HG03060 (cell line): ENCODE results near the gene SART1.
"Not testable (repeated sequence)": the region's sequence is repeated elsewhere in the genome, so short reads cannot be mapped to it uniquely, and the experiment has no call there.

ENCODE experiments used
- ATAC-seq: cut with Tn5 transposase; IDR thresholded peaks from one replicate; pipeline ENCODE4 v1.9.1; 2021; ENCODE audit warnings: low read depth, moderate number of reproducible peaks; ENCODE audit not compliant: unreplicated experiment

Gene SART1

DNA sequence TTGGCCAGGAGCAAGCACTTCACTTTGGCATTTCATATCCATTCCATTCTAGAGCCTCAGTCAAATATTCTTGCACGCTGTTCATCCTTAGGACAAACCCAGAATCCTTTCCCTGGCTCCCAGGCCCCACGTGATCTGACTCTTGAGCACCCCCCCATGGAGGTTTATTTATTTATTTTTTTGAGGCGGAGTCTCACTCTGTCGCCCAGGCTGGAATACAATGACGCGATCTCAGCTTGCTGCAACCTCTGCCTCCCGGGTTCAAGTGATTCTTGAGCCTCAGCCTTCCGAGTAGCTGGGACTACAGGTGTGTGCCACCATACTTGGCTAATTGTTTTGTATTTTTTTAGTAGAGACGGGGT, 29.0 kb upstream of the SART1 start:
- ATAC-seq, result no peak

DNA sequence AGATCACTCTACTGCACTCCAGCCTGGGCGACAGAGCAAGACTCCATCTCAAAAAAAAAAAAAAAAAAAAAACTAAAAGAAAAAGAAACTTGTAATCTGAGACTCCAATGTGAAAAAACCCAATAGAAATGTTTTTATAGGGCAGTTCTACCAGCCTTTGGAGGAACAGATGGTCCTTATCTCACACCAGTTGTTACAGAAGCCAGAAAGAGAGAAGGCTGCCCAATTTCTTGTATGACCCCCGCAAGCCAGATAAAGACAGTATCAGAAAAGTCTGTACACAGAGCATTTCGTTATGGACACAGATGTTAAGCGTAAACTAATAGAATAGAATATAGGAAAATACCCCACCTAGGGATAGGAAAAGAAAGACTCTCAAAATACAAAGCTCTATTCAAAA, 27.5 kb upstream of the SART1 start:
- ATAC-seq, result no peak

- ATAC-seq, result no peak
Observed at GRCh38 chr11:65937766-65938165, 23.8 kb upstream of the SART1 start.

DNA sequence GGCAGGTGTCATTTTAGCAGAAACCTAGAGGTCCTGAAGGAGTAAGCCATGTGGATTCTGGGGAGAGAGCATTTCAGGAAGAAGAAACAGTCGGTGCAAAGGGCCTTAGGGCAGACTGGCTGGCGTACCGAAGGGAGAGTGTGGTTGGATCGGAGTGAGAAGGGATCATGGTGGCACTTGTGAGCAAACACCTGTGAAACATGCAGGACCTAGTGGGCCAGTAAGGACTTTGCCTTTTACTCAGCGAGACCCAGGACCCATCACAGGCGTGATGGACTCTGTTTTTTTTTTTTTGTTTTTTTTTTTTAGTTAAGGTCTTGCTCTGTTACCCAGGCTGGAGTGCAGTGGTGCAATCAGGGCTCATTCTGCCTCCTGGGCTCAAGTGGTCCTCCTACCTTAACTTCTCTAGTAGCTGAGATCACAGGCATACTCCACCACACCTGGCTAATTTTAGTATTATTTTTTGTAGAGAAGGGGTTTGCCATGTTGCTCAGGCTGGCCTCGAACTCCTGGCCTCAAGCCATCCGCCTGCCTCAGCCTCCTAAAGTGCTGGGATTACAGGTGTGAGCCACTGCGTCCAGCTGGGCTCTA, 19.7 kb upstream of the SART1 start:
- no peak for ATAC-seq

DNA sequence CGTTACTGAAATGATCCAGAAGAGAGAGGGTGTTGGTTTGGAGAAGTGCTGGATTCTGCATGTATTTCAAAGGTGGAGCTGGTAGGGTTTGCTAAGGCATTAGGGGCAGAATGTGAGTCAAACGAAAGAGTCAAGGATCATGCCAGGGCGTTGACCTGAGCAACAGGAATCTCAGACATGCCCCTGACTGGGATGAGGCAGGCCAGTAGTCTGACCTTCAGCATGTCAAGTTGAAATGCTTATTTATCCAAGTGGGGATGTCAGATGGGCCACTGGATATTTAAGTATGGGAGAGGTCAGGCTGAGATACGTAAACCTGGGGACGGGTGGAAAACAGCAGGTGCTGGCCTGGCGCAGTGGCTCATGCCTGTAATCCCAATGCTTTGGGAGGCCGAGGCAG, 19.0 kb upstream of the SART1 start:
- no peak for ATAC-seq

GRCh38 chr11:65944191-65944590, 17.3 kb upstream of the SART1 start:
- no peak for ATAC-seq

- no peak for ATAC-seq
Observed at GRCh38 chr11:65944767-65945166, 16.8 kb upstream of the SART1 start.

- no peak for ATAC-seq
Observed at GRCh38 chr11:65945430-65945911, 16.1 kb upstream of the SART1 start, which contains the start of gene TSGA10IP. Gene TSGA10IP (plus strand): TSS chr11:65945480. CDS start chr11:65945676, 196 bp downstream.

DNA sequence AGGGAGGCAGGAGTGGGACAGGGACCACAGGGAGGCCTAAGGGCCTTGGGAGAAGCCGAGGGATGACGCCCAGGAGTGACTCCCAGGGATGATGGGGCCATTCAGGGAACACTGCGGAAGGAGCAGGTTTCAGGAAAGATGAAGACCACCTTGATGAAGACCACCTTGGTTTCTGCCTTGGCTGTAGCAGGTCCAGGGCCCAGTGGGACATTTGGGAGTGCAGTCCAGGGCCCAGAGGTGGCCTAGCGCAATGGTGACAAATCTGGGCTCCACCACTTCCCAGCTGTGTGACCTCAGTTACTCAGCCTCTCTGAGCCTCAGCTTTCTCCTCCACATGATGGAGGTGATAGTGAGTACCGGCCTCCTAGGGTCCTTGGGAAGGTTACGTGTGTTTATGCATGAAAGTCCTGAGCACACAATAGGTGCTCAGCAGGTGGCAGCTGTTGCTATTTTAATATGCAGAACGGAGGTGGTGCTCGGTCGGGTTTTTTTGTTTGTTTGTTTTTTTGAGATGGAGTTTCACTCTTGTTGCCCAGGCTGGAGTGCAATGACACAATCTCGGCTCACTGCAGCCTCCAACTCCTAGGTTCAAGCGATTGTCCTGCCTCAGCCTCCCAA, 15.5 kb upstream of the SART1 start:
- ATAC-seq, result no peak

DNA sequence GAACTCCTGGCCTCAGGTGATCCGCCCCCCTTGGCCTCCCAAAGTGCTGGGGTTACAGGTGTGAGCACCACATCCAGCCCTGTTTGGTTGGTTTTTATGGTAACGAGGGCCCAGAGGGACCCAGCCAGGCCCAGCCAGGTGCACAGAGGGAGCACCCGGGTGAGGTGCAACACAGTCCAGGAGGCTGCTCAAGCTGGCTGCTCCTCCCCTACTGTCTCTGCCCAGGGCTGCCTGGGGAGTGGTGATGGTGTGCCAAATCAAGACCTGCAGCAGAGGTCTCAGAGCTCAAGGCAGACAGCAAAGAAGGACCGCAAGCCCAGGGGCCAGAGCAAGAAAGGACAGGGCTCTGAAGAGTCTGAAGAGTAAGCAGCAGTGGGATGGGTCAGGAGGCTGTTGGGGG, 14.9 kb upstream of the SART1 start:
- no peak for ATAC-seq

DNA sequence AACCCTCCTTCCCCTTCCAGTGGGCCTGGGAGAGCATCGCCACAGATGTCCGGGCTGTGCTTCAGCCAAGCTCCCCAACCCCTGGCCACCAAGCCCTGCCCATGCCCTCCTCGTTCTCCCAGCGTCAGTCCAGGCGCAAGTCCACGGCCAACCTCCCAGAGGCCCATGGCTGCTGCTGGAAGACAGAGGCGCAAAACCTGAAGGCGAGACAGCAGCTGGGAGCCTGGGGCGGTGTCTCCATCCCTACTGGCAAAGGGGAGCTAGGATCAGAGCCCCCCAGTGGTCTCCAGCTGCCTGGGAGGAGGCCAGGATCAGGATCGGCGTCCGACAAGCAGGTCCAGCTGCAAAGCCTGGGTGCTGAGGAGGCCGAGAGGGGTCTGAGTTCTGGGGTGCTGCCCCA, 14.4 kb upstream of the SART1 start:
- ATAC-seq, result no peak

GRCh38 chr11:65947603-65948125, 13.9 kb upstream of the SART1 start:
- no peak for ATAC-seq

GRCh38 chr11:65950711-65951110, 10.8 kb upstream of the SART1 start:
- ATAC-seq, result not testable (repeated sequence)

DNA sequence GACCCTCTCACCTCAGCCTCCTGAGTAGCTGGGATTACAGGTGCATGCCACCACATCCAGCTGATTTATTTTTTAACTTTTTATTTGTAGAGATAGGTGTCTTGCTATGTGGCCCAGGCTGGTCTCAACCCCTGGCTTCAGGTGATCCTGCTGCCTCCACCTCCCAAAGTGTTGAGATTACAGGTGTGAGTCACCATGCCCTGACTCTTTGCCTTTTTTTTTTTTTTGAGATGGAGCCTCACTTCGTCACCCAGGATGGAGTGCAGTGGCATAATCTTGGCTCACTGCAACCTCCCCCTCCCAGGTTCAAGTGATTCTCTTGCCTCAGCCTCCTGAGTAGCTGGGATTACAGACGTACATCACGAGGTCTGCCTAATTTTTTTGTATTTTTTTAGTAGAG, 9.9 kb upstream of the SART1 start:
- not testable (repeated sequence) for ATAC-seq

DNA sequence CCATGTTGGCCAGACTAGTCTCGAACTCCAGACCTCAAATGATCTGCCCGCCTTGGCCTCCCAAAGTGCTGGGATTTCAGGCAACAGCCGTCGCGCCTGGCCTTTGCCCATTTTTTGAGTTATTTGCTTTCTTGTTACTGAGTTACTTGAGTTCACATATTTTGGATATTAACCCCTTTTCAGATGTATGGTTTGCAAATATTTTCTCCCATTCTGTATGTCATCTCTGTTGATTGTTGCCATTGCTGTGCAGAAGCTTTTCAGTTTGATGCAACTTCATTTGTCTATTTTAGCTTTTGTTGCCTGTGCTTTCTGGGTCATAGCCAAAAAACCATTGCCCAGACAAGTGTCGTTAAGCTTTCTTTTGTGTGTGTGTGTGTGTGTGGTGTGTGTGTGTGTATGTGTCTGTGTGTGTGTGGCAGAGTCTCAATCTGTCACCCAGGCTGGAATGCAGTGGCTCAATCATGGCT, 9.4 kb upstream of the SART1 start:
- ATAC-seq, result no peak

DNA sequence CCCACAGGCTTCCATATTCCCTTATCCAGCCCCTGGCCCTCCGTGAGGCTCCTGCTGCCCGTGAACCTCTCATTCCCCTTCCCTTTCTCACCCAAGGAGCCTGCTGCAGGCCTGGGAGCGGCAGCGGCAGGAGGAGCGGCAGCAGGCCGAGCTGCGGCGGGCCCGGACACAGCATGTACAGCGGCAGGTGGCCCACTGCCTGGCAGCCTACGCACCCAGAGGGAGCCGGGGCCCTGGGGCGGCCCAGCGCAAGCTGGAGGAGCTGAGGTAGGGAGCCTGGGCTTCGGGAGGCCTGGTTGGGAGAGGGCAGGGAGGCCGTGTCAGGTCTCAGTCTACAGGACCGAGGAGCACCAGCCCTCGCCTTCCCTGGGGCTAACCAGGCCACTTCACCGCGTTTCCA, 8.1 kb upstream of the SART1 start:
- no peak for ATAC-seq

DNA sequence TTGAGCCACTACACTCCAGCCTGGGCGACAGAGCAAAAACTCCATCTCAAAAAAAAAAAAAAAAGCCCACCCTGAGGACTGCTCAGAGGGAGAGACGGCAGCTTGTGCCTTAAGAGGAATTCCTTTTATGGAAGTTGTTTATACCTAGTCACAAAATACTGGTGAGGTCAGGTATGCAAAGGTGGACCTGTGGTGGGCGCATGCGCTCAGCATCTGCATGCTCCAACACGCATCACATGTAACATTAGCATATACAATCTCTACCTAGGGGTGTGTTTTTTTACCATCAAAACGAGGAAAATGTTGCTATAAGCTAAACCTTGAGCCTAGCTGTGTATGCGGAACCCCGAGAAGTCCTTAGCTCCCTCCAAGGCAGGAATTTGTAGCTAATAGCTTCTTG, 6.8 kb upstream of the SART1 start:
- no peak for ATAC-seq

- ATAC-seq, result no peak
Observed at GRCh38 chr11:65958291-65958690, 3.2 kb upstream of the SART1 start.

DNA sequence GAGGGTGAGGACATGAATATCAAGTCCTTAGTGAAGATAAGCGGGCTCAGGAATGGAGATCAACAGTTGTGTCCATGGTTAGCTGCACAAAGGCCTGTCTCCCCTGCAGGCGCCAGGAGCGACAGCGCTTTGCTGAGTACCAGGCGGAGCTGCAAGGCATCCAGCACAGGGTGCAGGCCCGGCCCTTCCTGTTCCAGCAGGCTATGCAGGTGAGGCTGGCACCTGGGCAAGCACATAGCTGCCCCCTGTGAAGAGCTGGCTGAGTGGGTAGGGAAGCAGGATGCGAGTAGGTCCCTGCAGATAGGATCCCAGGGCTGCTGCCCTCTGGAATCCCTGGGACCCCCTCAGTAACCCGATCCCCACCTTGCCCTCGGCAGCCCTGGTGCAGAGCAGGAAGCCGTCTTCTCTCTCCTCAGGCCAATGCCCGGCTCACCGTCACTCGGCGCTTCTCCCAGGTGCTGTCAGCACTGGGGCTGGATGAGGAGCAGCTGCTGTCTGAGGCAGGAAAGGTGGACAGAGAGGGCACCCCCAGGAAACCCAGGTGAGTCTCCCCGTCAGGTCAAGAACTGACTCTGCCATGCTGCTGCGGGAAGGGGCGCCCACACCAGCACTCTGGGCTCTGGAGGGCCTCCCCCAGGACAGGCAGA, 2.6 kb upstream of the SART1 start:
- no peak for ATAC-seq

DNA sequence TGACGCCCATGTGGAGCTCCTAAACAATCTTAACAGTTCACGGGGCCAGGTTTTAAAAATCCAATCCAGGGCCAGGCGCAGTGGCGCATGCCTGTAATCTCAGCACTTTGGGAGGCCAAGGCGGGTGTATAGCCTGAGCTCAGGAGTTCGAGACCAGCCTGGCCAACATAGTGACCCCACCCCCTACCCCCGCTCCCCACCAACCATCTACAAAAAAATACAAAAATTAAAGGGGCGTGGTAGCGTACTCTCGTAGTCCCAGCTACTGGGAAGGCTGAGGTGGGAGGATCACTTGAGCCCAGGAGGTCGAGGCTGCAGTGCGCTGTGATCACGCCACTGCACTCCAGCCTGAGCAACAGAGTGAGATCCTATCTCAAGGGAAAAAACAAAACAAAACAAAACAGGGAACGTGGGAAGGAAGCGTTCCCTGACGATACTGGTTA, 689 bp upstream of the SART1 start:
- ATAC-seq, result no peak

GRCh38 chr11:65962141-65962564, 619 bp downstream of the SART1 start:
- no peak for ATAC-seq

DNA sequence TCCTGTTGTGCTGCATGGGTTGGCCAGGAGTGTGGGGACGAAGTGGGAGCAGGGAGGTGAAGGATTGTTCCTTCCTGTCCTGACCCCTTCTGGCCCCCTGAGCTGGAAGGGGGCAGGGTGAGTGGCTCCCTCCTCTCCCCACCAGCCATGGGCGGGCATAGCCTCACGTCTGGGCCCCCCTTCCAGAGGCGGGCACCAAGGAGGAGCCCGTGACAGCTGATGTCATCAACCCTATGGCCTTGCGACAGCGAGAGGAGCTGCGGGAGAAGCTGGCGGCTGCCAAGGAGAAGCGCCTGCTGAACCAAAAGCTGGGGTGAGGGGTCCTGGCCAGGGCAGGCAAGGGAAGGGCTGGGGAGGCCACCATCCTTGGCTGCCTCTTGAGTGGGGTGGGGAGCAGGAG, 3.4 kb downstream of the SART1 start:
- no peak for ATAC-seq
